MM.1S (cell line): ENCODE results near the gene TRAPPC6A.

Source experiments
- EZH2 ChIP-seq: fragments of 300-600 bp; sonication (generic); optimal IDR thresholded peaks from 2 replicates; pipeline ENCODE3; 2017; ENCODE audit warnings: low read depth, mild to moderate bottlenecking, antibody characterized with exemption, low read length, mixed read lengths
- EZH2phosphoT487 ChIP-seq: fragments of 300-600 bp; sonication (generic); IDR thresholded peaks from 2 replicates; pipeline ENCODE4 v1.6.1; 2018; ENCODE audit warnings: antibody characterized with exemption, low read length
- TF ChIP-seq, protein P1 (sequence below): fragments of 300-600 bp; sonication (generic); IDR thresholded peaks from 2 replicates; pipeline ENCODE4 v1.5.1; 2016; ENCODE audit warnings: antibody characterized with exemption, low read length, mixed read lengths

DNA sequence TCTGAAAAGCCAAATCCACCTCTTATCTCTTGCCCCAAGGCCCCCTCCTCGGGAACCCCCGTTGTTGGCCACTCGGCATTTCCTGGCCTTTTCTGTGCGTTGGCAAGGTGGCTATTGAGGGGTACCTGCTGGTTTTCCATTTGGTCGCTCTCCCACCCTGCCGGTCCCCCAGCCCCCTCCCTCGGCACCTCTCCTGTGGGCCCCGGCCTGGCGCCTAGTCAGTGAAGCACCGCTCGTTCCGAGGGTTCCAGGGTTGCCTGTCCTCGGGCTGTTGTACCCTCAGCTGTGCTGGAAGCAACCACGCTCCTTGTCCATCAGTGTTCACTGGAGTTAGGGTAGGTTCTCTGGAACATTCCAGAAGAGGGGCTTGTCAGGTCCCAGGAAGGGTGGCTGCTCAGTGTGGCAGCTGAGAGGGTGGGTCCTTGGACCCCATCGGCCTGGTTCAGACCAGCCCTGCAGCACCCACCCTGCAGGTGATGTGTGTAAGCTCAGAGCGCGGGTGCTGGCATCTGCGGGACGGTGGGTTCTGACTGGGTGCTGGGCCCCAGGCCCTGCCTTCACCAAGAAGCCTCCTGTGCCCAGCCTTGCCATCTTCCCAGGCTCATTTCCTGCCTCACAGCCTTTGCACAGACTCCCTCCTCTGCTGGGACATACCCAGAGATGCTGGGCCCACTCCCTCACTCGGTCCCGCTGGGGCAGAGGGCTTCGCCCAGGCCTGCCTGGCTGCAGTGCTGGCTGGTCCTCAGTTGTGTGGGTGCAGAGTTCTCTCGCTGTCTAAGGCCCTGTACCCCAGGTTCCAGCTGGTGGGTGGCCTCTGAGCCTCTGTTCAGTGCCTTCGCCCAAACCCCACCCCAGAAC, 38.5 kb downstream of the TRAPPC6A start:
- TF ChIP-seq, protein P1, sequence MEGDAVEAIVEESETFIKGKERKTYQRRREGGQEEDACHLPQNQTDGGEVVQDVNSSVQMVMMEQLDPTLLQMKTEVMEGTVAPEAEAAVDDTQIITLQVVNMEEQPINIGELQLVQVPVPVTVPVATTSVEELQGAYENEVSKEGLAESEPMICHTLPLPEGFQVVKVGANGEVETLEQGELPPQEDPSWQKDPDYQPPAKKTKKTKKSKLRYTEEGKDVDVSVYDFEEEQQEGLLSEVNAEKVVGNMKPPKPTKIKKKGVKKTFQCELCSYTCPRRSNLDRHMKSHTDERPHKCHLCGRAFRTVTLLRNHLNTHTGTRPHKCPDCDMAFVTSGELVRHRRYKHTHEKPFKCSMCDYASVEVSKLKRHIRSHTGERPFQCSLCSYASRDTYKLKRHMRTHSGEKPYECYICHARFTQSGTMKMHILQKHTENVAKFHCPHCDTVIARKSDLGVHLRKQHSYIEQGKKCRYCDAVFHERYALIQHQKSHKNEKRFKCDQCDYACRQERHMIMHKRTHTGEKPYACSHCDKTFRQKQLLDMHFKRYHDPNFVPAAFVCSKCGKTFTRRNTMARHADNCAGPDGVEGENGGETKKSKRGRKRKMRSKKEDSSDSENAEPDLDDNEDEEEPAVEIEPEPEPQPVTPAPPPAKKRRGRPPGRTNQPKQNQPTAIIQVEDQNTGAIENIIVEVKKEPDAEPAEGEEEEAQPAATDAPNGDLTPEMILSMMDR = no peak
- TF ChIP-seq EZH2phosphoT487 = no peak
- no peak for TF ChIP-seq EZH2
